ENCODE measurements around the gene GDF9. TPM values are rescaled to one million over a fixed set of nuclear protein-coding genes. Genes with fewer than 3 reads are reported as not detected.

The GDF9 gene
- total RNA-seq, 1 donor from 2014 or later = 0.26 TPM

DNA sequence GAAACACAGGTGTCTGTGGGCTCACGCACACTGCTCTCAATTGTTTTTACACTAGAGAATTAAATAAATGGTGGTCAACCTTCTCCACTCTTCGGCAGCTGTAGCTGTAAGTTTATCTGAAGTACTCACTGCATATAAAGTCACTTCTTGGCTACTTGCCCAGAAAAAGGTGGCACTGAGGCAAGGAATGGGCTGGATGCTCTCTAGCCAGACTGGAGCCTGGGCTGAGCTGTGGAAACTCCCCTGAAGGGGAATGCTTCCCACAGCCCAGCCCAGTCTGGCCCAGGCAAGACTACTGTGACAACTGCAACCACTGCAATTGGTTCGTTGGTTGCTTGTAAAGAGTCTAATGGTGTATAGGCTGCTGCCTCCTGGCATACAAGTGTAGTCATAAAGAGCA, 11.7 kb upstream of the GDF9 start:
- TF ChIP-seq, protein P1, sequence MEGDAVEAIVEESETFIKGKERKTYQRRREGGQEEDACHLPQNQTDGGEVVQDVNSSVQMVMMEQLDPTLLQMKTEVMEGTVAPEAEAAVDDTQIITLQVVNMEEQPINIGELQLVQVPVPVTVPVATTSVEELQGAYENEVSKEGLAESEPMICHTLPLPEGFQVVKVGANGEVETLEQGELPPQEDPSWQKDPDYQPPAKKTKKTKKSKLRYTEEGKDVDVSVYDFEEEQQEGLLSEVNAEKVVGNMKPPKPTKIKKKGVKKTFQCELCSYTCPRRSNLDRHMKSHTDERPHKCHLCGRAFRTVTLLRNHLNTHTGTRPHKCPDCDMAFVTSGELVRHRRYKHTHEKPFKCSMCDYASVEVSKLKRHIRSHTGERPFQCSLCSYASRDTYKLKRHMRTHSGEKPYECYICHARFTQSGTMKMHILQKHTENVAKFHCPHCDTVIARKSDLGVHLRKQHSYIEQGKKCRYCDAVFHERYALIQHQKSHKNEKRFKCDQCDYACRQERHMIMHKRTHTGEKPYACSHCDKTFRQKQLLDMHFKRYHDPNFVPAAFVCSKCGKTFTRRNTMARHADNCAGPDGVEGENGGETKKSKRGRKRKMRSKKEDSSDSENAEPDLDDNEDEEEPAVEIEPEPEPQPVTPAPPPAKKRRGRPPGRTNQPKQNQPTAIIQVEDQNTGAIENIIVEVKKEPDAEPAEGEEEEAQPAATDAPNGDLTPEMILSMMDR (IDR thresholded peaks at IDR 0.05; ENCODE audit: insufficient read depth, low read length, severe bottlenecking) = no peak
- Histone ChIP-seq H3K4me3 (ENCODE audit: low read depth, low read length) (no peak overlapping the region), H3K36me3 (ENCODE audit: control insufficient read depth, insufficient read depth, low read length) (peaks cover 26% of the 10 kb centered on the region), H3K27me3 (ENCODE audit: control insufficient read depth, insufficient read depth, low read length) (no peaks in the 10 kb centered on the region)
- DNase-seq (ENCODE audit: low read depth) (no peak), FAIRE-seq (no peak)

DNA sequence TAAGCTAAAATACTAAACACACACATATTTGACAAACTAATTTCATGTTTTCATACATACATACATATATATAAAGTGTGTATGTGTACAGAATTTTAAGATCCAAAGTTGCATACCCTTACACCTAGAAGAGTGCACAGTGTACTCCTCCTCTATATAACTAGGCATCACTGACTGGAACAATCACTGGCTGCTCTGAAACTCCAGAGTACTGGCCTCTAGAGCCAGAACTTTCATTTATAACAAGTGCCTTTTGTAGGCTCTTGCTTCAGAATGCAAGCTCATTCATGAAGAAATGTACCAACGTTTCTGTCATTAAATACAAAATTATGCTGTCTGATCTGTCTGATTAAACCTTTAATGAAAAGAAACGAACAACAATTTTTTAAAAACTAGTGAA, 11.2 kb upstream of the GDF9 start:
- TF ChIP-seq, protein P1 (IDR thresholded peaks at IDR 0.05; ENCODE audit: insufficient read depth, low read length, severe bottlenecking) = no peak
- H3K36me3 ChIP-seq (ENCODE audit: control insufficient read depth, insufficient read depth, low read length) = peaks cover 26% of the 10 kb centered on the region

DNA sequence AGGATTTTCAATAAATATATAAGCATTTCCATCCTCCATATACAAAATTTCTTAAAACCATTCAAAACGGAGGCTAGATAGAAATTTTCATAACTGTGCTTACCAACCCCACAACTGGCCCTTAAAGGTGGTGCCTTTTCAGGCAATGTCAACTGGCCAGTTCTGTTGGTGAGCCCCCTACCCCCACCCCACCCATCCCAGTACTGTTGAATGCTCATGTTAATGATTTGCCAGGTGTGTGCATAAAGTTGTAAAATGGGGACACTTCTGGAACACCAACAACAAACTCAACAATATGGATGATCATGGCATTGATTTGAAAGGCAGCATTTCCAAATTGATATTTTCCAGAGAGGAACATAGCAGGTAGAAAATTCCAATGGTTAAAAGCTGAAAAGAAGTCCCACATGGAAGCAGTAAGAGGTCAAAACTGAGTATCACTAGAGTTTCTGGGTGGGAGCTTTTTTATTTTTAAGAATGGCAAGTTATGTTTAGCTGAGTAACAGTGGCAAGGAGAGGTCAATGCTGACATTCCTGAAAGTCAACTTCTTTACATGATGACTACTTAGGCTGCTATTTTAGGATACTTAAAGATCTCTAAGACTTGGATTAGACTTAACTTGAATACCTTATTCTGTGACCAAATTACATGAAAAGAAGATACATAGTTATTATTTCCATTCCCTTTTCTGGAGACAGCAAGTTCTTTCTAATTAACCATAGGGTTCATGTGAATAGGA, 9.9 kb upstream of the GDF9 start:
- no peaks in the 10 kb centered on the region for H3K27me3 ChIP-seq (ENCODE audit: control insufficient read depth, insufficient read depth, low read length)
- TF ChIP-seq, protein P1 (IDR thresholded peaks at IDR 0.05; ENCODE audit: insufficient read depth, low read length, severe bottlenecking) = no peak
- no peak for DNase-seq (ENCODE audit: low read depth)
- FAIRE-seq = no peak
- H3K4me3 ChIP-seq (ENCODE audit: low read depth, low read length) = no peak overlapping the region
- H3K36me3 ChIP-seq (ENCODE audit: control insufficient read depth, insufficient read depth, low read length) = peaks cover 25% of the 10 kb centered on the region

More for the DNA sequence above, 11.2 kb upstream of the GDF9 start:
- FAIRE-seq (no peak), DNase-seq (ENCODE audit: low read depth) (no peak)
- Histone ChIP-seq H3K27me3 (ENCODE audit: control insufficient read depth, insufficient read depth, low read length) (no peaks in the 10 kb centered on the region), H3K4me3 (ENCODE audit: low read depth, low read length) (no peak overlapping the region)

DNA sequence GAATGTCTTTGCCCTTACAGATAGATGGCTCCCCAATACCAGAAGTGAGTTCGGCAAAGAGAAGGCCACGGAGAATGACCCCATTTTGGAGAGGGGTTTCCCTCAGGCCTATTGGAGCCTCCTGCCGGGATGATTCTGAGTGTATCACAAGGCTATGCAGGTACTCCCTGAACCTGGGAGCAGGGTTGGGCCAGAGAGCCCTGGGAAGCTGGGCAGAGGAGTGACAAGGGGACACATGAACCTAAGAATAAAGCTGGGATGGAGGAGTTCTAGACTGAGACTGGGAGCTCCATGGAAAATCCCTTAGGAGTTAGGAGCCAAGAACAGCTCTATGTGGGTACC, 7.6 kb upstream of the GDF9 start:
- DNase-seq (ENCODE audit: low read depth) (no peak), FAIRE-seq (no peak)
- Histone ChIP-seq H3K27me3 (ENCODE audit: control insufficient read depth, insufficient read depth, low read length) (no peaks in the 10 kb centered on the region), H3K4me3 (ENCODE audit: low read depth, low read length) (no peak overlapping the region), H3K36me3 (ENCODE audit: control insufficient read depth, insufficient read depth, low read length) (peaks cover 17% of the 10 kb centered on the region)
- TF ChIP-seq, protein P1 (IDR thresholded peaks at IDR 0.05; ENCODE audit: insufficient read depth, low read length, severe bottlenecking) = no peak

DNA sequence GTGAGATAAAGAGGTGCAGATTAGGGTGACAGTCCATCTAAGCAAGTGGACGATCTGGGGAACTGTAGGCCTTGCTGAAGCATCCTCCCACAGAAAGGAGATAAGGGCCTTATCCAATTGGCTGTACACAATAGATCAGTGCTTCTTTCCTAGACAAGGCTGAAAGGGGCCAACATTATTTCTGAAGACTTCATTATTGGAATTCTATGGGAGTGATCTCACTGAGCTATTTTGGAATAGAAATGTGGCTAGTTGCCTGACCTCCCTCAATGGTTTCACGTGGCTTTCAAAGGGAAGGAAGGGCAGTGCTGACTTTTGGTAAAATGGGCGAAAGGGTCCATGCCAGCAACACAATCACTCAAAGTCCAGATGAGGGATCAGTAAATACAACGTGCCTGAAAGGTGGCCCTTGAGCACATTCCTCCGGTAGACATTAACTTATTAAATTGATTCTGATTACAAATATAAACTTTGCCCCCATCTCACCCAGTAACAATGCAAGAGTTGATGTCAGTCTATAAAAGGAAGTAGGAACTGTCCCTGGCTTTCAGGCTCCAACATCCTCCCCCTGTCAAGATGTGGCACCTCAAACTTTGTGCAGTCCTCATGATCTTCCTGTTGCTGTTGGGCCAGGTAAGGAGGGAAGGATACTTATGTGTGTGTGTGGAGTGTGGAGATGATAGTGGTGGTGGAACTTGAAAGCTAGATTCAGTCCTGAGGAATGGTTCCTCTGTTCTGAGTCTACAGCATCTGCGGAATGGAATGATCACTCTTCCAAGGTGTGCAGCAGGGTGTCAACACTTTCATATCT, 7.1 kb upstream of the GDF9 start, which contains the start of gene LEAP2:
LEAP2 (plus strand) TSS at position 550 of the 811 bp plus-strand sequence; CDS start at position 577, 27 bp downstream.
- TF ChIP-seq, protein P1 (IDR thresholded peaks at IDR 0.05; ENCODE audit: insufficient read depth, low read length, severe bottlenecking) = no peak
- Histone ChIP-seq H3K27me3 (ENCODE audit: control insufficient read depth, insufficient read depth, low read length) (no peaks in the 10 kb centered on the region), H3K4me3 (ENCODE audit: low read depth, low read length) (no peak within 1 kb of the TSS), H3K36me3 (ENCODE audit: control insufficient read depth, insufficient read depth, low read length) (peaks cover 17% of the 10 kb centered on the region)
- no peak for DNase-seq (ENCODE audit: low read depth)
- no peak for FAIRE-seq
